HG02678 (cell line): ENCODE data around the gene NDUFAF3.

ENCODE experiments used
- ATAC-seq: cut with Tn5 transposase; IDR thresholded peaks from one replicate; pipeline ENCODE4 v1.9.1; 2021; ENCODE audit warnings: mild to moderate bottlenecking, moderate library complexity; ENCODE audit not compliant: unreplicated experiment

Gene NDUFAF3

DNA sequence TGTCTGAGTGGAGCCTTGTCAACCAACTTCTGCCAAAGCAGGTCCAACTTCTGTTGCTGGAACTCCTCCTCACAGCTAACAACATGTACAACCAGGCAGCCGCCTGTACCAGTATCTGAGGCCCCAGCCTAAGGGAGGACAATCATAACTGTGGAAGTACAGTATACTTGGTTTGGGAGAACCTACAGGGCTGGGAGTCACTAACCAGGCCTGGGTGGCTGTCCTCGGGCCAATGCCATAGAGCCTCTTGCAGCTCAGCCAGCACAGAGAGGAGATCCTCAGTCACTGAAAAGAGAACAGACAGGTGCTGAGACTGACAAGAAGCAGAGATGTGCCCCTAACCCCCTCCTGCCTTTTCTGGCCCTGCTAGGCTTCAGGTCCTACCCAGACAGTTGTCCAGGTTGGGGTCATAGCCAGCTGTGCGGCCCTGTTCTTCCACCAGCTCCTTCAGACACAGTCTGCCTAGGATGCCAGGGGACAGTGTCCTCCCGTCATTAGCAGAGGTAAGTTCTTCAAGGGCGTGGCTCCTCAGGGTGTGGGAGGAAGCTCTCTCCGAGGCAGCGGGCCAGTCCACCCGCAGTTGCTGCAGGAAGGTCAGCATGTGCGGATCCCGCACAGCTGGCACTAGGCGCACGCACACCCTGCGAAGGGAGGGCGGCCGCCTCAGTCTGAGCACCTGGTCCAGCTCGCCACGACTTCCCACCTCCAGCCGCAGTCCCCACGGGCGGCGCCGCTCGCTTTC is 4.5 kb upstream of the NDUFAF3 start:
- no peak for ATAC-seq

DNA sequence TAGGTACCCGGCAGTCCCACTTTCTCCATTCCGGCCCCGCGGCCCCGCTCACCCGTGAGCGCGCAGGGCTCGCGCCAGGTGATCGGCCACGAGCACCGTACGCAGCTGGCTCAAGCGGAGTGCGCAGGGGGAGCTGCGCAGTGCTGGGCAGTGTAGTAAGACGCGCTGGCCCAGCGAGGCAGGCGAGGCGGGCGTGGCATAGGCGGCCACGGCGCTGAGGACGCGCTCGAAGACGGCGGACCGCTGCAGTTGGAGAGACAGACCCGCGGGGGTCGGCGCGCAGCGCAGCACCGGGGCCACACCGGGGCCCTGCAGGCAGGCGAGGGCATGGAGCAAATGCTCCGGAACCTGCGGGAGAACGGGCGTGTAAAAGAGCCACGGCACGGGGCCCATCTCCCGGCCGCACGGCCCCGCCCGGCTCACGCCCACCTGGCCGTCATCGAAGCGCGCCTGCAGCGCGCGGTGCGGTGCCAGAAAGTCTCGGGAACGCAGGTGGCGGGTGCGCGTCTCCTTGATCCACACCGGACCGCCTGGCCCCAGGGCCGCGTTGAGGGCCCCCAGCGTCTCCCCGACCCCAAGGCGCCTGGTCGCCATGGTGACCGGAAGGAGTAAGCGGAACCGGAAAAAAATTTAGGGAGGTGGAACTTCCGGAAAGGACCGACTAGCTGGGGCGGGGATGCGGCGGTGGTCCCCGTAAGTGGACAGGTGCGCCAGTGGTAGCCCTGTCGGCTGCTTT is 3.8 kb upstream of the NDUFAF3 start, which contains the start of gene DALRD3:
DALRD3 (minus strand) TSS at position 610 of the 736 bp plus-strand sequence; CDS start at position 594, 16 bp downstream.
- no peak for ATAC-seq

DNA sequence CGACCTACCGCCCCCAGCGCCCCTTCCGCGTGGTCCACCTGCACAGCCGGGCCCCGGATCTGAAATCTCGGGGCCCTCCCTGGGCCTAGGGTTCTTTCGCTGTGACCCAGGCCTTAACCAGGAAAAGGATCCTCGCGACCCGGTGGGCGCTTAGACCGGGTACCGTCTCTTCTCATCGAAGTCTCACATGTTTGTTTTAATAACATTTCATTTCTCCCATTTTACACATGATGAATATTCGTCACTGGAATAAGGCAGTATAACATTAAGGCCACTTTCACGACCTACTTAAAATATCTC is 3.3 kb upstream of the NDUFAF3 start:
- ATAC-seq = no peak

DNA sequence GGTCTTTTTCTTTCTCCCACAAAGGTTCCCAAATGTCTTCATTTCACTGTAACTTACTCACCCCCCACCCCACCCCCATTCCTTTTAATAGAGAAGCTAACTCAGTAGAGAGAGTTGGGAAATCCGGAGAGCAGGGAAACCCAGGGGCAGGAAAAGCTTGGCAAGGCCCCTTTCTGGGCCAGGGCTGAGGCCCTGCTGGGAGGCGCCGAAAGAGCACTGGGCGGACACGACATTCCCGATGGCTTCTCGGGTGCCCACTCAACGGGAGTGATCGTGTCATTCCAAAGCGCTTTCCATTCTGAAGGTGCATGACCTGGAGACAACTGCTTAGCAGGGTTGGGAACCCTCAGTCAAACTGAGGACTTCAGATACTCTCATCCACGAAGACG is 2.0 kb upstream of the NDUFAF3 start:
- ATAC-seq = no peak

DNA sequence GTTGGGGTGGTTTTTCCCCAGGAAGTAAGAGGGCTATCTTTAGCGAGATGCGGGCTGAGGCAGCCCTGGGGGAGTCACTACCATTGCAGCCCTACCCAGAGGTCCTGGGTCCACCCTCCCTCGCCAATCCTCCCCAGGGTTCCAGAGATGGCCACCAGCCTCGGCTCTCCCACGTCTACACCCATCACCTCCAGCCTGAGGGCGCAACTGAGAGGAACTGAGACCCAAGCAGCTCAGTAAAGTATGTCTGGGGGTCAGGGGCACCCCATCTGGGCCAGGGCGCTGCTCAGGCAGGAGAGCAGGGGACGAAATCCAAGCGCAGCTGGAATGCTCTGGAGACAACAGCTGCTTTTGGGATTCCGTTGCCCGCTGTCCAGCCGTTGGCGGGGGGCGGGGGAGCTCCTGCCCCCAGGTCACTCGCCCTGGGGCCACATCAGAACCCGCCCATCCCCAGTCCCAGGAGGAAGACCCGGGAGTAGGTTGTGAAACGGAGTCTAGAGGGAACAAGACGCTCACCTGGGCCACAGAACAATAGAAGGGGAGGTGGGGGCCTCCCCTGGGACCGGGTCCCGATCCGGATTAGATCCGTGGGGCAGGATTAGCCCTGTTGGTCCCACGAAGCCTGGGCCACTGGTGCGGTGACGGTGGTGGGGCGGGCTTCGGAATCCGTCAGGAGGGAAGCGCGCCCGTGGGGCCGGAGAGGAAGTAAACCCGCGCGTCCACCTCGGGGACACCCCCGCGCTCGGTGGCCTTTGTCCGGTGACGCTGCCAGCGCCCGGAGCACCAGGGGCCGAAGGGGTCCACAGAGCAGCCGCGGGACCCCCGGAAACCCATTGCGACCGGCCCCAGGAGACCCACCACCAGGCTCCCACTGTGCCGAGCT is 1.4 kb upstream of the NDUFAF3 start:
- no peak for ATAC-seq

DNA sequence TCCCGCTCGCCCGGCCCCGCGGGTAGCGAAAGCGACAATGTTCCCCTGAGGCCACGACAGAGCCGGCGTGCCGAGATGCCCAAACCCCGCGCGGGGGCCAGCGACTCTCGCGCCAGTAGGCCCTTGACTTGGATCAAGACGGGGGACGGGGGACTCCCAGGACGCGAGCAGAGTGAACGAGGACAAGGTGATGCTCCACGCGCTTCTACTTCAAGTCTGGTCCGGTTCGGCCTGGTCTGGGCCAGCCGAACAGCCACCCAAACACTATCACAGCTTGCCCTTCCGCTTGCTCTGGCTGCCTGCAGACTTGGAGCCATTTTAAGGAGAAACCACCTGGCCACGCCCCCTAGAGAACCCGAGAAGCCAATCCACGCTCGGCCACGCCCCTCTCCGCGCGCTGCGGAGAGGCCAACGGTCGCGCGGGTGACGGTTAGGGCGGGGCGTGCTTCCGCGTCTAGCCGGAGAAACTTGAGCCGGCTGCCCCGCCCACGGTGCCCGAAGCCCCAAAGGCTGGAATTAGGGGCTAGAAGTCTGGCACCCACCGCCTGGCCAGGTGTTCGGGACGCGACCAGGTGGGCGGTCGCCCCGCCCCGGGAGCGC is 608 bp upstream of the NDUFAF3 start:
- peak; percentile 55 for ATAC-seq

DNA sequence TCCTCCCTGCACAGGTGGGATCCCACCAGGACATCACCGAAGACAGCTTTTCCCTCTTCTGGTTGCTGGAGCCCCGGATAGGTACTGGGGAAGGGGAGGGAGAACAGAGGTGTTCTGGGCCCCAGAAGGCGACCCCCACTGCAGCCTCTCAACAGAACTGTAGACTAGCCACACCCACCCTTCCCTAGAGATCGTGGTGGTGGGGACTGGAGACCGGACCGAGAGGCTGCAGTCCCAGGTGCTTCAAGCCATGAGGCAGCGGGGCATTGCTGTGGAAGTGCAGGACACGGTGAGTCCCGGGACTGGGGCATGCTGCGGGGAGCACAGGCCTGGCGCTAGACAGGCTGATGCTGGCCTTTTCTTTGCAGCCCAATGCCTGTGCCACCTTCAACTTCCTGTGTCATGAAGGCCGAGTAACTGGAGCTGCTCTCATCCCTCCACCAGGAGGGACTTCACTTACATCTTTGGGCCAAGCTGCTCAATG is 809 bp downstream of the NDUFAF3 start:
- ATAC-seq = no peak

DNA sequence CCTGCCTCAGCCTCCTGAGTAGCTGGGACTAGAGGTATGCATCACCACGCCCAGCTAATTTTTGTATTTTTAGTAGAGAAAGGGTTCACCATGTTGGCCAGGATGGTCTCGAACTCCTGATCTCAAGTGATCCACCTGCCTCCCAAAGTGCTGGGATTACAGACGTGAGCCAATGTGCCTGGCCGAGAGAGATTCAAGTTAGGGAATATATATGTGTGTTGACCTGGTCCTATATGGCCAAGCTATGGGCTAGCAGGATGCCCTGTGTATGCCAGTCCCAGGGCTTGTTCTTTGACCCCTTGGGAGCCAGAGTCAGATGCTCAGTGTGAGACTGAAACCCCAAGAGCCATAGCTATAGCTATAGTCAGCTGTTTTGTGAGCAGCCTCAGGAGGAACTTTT is 1.9 kb downstream of the NDUFAF3 start:
- ATAC-seq = no peak

DNA sequence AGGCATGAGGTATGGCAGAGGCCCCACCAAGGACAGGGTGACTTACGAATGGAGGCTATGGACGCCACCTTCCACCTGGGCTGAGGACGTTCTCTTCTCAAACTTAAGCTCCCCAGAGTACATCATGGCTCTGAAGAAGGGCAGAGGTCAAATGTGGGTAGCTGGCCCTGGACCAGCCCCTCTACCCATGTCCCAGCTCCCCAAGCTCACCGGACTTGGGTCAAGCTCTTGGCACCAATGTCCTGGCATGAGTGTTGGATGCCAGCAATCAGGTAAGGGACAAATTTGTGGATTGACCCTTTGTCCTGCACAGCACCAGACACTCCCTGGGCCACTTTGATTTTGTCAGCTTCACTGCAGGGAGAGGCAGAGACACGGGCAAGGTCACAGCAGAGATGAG is 2.5 kb downstream of the NDUFAF3 start:
- no peak for ATAC-seq

DNA sequence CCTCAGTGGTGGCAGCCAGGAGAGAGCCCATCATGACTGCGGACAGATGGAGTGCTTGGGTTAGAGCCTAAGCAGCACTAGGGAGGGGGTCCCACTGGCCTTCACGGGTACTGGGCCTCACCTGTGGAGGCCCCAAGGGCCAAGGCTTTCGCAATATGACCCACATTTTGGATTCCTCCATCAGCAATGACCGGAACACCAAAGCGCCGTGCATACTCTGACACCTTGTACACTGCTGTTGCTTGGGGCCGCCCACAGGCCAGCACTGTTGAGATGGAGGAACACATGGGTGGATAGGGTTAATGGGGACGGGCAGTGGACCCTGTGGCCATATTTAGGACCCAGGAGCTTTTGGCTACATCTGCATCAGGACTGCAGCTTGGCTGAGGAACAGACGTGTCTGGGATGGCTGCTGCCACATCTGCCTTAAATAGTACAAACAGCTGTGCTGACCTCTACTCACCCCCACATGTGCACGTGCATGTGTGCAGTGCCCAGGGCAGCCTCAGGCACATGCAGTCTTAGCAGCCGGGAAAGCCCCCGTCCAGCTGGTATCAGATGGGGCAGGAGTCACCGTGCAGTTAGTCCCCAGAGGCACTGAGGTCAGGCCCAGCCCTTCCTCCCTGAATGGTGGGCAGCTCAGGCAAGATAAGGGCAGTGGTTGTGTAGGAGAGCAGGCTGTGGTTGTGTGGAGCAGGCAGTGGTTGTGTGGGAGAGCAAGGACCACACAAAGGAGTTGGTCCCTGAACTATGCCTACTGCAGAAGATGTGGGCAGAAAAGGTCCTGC is 3.3 kb downstream of the NDUFAF3 start:
- no peak for ATAC-seq

DNA sequence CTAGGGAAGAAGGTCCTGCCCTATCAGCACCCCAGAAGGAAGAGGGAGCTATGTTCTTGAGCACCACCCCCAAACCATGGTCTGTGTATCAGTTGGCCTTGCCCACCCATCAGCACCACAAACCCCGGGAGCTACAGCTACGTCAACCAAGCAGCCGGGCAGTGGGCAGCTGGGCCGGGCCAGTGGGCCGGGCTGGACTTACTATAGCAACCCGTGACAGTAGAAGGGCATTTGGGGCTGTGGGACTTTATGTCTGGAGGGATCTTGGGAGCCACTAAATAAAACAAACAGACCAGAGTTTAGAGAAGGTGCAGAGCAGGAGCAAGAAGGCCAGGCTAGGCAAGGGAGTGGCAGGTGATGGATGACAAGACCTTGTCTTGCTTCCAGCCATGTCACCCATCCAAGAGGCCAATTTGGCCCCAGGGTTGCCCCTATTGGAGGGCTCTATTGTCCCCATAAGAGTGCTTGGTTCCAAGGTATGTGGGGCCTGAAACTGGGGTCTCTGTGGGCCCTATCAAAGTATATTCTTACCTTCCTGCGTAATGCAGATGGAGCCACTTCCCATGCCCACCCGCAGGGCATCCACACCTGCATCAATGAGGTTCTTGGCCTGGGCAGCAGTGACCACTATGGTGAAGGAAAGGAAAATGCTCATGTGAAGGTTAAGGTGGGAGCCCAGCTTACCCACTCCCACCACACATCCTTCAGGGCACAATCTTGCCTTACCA is 4.0 kb downstream of the NDUFAF3 start:
- no peak for ATAC-seq

DNA sequence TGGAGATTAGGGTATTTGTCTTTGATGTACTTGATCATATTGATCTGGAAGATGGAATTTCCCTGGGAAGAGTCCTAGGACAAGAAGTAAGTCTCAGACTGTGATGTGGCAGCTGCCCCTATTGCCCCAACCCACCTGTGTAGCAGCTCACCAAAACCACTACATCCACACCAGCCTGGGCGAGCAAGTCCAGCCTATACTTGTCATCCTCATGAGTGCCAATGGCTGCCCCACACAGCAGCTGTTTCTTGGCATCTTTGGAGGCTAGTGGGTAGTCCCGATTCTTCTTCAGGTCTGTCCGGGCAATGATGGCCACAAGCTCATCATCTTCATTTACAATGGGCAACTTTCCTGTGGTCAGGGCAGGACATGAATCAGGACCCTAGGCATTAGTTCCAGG is 4.6 kb downstream of the NDUFAF3 start:
- no peak for ATAC-seq

DNA sequence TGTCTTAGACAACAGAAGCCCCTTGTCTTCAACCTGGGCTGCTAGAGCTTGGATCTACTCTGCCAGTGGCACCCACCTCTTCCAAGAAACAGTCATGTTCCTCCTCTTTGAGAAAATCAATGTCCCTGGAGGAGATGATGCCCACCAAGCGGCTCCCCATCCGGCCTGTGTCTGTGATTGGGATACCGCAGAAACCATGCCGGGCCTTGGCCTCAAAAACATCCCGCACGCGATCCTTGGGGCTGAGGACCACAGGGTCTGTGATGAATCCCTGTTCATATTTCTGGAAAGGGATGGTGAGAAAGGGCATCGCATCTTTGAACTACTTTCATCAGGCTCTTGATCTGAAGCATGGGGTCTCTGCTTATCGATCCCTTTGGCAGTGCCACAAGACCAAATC is 5.7 kb downstream of the NDUFAF3 start:
- ATAC-seq = no peak

DNA sequence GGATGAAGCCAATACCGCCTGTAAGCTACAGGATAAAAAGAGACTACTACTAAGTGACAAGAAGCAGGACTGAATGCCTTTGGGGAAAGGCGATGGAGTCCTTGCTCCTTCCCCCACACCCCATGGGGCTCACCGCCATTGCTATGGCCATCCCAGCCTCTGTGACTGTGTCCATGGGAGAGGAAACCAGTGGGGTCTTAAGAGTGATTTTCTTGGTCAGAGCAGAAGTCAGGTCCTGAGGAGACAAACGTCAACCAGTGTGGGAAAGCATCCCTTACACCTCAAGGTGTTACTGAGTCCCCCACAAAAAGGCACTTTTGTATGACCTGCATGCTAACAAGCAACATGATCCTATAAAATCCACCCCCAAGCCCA is 6.4 kb downstream of the NDUFAF3 start:
- ATAC-seq = no peak

DNA sequence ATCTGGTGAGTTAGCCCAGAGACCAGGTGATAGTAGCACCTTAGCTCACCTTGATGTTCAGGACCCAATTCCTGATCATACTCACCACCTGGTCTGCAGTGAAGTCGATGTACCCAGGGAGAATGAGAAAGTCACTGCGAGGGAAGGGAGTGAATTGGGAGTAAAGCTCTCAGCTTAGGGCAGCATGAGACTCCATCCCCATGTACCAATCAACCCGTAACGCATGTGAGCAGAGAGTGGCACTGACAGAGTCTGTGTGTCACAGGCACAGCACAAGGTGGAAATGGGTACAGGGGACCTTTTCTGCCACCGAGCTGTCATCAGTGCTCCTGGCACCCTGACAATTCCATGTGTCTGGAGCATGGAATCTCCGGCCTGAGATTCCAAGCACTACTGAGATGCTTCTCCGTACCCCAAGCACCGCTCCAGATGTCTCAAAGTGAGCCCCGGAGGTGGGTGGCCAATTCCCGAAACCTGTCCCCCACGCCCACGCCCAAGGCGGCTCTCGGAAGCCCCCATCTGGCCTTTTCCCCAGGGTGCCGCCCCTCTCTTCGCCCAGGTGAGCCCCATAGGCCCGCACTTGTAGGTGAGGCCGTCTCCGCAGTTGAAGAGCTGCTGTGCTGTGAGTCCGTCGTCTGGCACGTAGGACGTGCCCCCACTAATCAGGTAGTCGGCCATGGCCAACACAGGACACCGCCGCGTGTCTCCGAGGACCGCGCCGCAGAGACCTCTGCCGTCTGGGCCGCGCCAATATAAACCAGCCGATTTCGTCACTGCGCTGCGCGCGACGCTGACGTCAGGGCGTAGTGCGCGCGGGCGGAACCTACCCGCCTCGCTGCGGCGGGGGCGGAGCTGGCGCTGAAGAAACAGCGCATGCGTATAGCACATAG is 7.0 kb downstream of the NDUFAF3 start, which contains the start of gene IMPDH2:
IMPDH2 (minus strand) TSS at position 726 of the 890 bp plus-strand sequence; CDS start at position 678, 48 bp downstream.
- ATAC-seq = peak; percentile 91

DNA sequence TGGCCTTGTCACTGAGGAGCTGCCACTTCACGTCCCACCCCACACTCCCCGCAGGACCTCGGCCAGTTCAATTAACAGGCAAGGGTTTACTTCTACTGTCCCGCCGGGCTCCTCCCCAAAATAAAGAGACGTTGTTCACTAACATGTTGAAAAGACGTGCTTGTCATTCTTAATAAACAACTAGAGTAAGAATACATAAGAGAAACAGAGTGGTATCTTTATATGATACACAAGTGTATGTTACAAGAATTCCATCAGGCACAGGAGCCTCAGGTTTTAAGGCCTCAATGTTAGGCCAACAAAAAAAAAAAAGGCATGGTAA is 7.6 kb downstream of the NDUFAF3 start:
- no peak for ATAC-seq

DNA sequence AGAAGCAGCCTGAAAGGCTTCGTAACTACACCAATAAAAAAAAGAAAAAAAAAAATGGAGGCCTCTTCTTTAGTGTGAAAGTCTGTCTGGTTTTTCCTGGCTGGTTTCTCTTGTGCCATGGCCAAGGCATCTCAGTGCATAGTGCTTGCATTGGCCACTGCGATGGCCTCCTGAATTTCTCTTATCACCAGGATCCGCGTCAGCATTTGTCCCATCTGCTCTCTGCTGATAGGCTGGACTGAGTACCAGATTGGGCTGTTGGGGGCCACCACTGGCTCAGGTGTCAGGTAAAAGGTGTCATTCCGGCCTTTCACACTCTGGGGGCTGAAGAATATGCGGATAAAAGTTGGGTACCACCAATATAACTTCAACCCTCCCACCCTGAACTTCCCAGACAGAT is 8.4 kb downstream of the NDUFAF3 start:
- ATAC-seq = no peak

DNA sequence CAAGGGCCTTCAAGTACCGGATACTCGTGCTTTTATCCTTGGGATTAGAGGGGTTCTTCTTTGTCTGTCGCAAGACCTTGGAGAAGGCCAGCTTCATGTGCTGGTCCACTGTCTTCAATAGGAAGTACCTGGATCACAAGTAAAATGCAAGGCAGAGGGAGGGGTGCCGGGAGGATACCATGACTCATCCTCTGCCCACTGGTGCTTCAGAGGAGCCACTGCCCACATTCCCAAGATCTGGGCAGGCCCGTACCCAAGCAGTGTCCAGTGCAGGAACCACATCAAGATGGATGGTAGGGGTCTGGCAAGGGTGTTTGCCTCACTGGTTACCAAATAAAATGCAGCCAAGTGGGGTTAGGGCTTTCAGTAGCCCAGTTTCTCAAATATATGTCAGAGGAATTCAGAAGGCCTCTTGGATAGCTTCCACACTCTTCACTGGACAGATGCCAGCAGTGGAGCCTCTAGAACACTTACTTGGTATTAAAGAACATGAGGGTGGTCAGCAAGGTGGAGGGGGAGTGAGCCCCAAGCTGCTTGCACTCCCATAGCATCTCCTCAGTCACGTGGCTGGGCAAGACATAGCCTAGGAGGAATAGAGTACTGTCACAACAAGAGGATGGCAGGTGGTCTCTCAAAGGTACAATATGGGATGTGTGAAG is 10.9 kb downstream of the NDUFAF3 start:
- ATAC-seq = no peak
